IMR-90 (cell line): Measurements from ENCODE around the gene GPR39. TPM values are rescaled to one million over a fixed set of nuclear protein-coding genes. Genes with fewer than 3 reads are reported as not detected.

Source experiments
- ATAC-seq: fragments of 200-7000 bp; cut with Tn5 transposase; 2 replicates; pipeline ENCODE4 v1.9.1; 2020; ENCODE audit warnings: low read depth, mild to moderate bottlenecking, moderate library complexity
- BruUV-seq: library from RNA; stranded (reverse); fragments of 400-500 nt; replicated peaks from 2 replicates; lab custom pipeline; 2021; lab: Mats Ljungman, UMichigan
- CTCF ChIA-PET: fragments of 300-600 bp; formaldehyde crosslinking; extraction: SDS; loops from one replicate; lab custom pipeline; 2021; ENCODE audit warnings: antibody characterized with exemption; lab: Yijun Ruan, JAX
- POLR2A ChIA-PET: fragments of 300-600 bp; sonication (Branson Sonifier 250); formaldehyde crosslinking; loops from one replicate; lab custom pipeline; 2022; ENCODE audit warnings: antibody characterized with exemption; ENCODE audit not compliant: unreplicated experiment; lab: Charles Lee
- DNase-seq: peaks from one replicate; pipeline ENCODE4 v3.0.0; 2013
- H2AFZ ChIP-seq: replicated peaks from 2 replicates; pipeline ENCODE3; 2013; ENCODE audit warnings: low read length, mild to moderate bottlenecking; ENCODE audit not compliant: poor library complexity
- H2AK5ac ChIP-seq: 2 replicates; pipeline ENCODE4 v1.6.1; 2013; ENCODE audit warnings: low read depth, low read length, inconsistent platforms
- H2AK9ac ChIP-seq: replicated peaks from 2 replicates; pipeline ENCODE3; 2013; ENCODE audit warnings: mild to moderate bottlenecking, low read depth, low read length, moderate library complexity; ENCODE audit not compliant: poor library complexity
- H2BK120ac ChIP-seq: 2 replicates; pipeline ENCODE4 v1.6.1; 2013; ENCODE audit warnings: low read depth, low read length, inconsistent platforms
- H2BK15ac ChIP-seq: 3 replicates; pipeline ENCODE4 v1.6.1; 2013; ENCODE audit warnings: low read depth, low read length, inconsistent platforms
- H2BK20ac ChIP-seq: 2 replicates; pipeline ENCODE4 v1.6.1; 2013; ENCODE audit warnings: low read depth, mild to moderate bottlenecking, inconsistent platforms, low read length, moderate library complexity
- H2BK5ac ChIP-seq: 2 replicates; pipeline ENCODE4 v1.6.1; 2013; ENCODE audit warnings: mild to moderate bottlenecking, low read depth, low read length, inconsistent platforms; ENCODE audit not compliant: poor library complexity, severe bottlenecking
- H3K14ac ChIP-seq: replicated peaks from 2 replicates; pipeline ENCODE4 v1.6.1; 2013; ENCODE audit warnings: low read depth, low read length, inconsistent platforms
- H3K18ac ChIP-seq: 2 replicates; pipeline ENCODE4 v1.6.1; 2013; ENCODE audit warnings: low read depth, low read length, control low read depth
- H3K23ac ChIP-seq: 2 replicates; pipeline ENCODE4 v1.6.1; 2013; ENCODE audit warnings: low read depth, low read length, inconsistent platforms
- H3K27ac ChIP-seq: 2 replicates; pipeline ENCODE4 v1.5.1; 2013; ENCODE audit warnings: mild to moderate bottlenecking, control low read depth, low read length; ENCODE audit not compliant: insufficient read depth
- H3K27me3 ChIP-seq: 2 replicates; pipeline ENCODE4 v1.6.1; 2013; ENCODE audit warnings: low read length; ENCODE audit not compliant: control insufficient read depth, insufficient read depth
- H3K36me3 ChIP-seq: 2 replicates; pipeline ENCODE4 v1.6.1; 2013; ENCODE audit warnings: low read length, mixed read lengths; ENCODE audit not compliant: control insufficient read depth, insufficient read depth
- H3K4ac ChIP-seq: 2 replicates; pipeline ENCODE4 v1.6.1; 2013; ENCODE audit warnings: low read depth, low read length, inconsistent platforms
- H3K4me1 ChIP-seq: 2 replicates; pipeline ENCODE4 v1.6.1; 2013; ENCODE audit warnings: low read length, mixed read lengths; ENCODE audit not compliant: control insufficient read depth, insufficient read depth
- H3K4me2 ChIP-seq: 2 replicates; pipeline ENCODE4 v1.6.1; 2013; ENCODE audit warnings: low read depth, mild to moderate bottlenecking, control low read depth, low read length, moderate library complexity
- H3K4me3 ChIP-seq: 2 replicates; pipeline ENCODE4 v1.5.1; 2013; ENCODE audit warnings: low read depth, mild to moderate bottlenecking, control low read depth, low read length, moderate library complexity; ENCODE audit not compliant: insufficient read depth
- H3K56ac ChIP-seq: 2 replicates; pipeline ENCODE4 v1.6.1; 2013; ENCODE audit warnings: low read length, inconsistent platforms; ENCODE audit not compliant: insufficient read depth; ENCODE audit errors: extremely low read depth
- H3K79me1 ChIP-seq, 2 experiments: 2 replicates each; pipeline ENCODE4 v1.6.1; 2013; ENCODE audit warnings: low read length in 2 of 2, inconsistent platforms in 1 of 2, low read depth in 1 of 2
- H3K9ac ChIP-seq: 2 replicates; pipeline ENCODE4 v1.6.1; 2013; ENCODE audit warnings: low read depth, low read length, control low read depth
- H3K9me1 ChIP-seq: 2 replicates; pipeline ENCODE4 v1.6.1; 2013; ENCODE audit warnings: low read length, inconsistent platforms; ENCODE audit not compliant: insufficient read depth
- H3K9me3 ChIP-seq: 2 replicates; pipeline ENCODE4 v1.6.1; 2013; ENCODE audit warnings: low read length; ENCODE audit not compliant: control insufficient read depth, insufficient read depth
- H4K20me1 ChIP-seq: 2 replicates; pipeline ENCODE4 v1.6.1; 2013; ENCODE audit warnings: low read length, inconsistent platforms; ENCODE audit not compliant: insufficient read depth
- H4K5ac ChIP-seq: 2 replicates; pipeline ENCODE4 v1.6.1; 2013; ENCODE audit warnings: mild to moderate bottlenecking, low read depth, low read length, control low read depth
- H4K8ac ChIP-seq, 2 experiments: 2 replicates each; pipeline ENCODE4 v1.6.1; 2013; ENCODE audit warnings: low read depth in 2 of 2, low read length in 2 of 2, control low read depth in 1 of 2, inconsistent platforms in 1 of 2
- H4K91ac ChIP-seq: 2 replicates; pipeline ENCODE4 v1.6.1; 2013; ENCODE audit warnings: low read depth, low read length, inconsistent platforms; ENCODE audit not compliant: insufficient read depth
- BHLHE40 ChIP-seq: fragments of 150-350 bp; IDR thresholded peaks from 2 replicates; pipeline ENCODE4 v1.6.1; 2016; ENCODE audit warnings: mild to moderate bottlenecking, low read depth, low read length
- CEBPB ChIP-seq: IDR thresholded peaks from 2 replicates; pipeline ENCODE4 v1.6.1; 2012; ENCODE audit warnings: low read depth, low read length, improper control_type of control experiment
- CHD1 ChIP-seq: IDR thresholded peaks from 2 replicates; pipeline ENCODE4 v1.6.1; 2012; ENCODE audit warnings: low read depth, low read length, improper control_type of control experiment
- FOS ChIP-seq: fragments of 150-350 bp; IDR thresholded peaks from 2 replicates; pipeline ENCODE4 v1.6.1; 2016; ENCODE audit warnings: low read depth, low read length
- MAFK ChIP-seq: IDR thresholded peaks from 2 replicates; pipeline ENCODE4 v1.6.1; 2012; ENCODE audit warnings: low read depth, low read length, improper control_type of control experiment
- MAZ ChIP-seq: IDR thresholded peaks from 2 replicates; pipeline ENCODE4 v1.6.1; 2012; ENCODE audit warnings: low read depth, mild to moderate bottlenecking, low read length, improper control_type of control experiment, moderate library complexity, borderline replicate concordance
- MXI1 ChIP-seq: IDR thresholded peaks from 2 replicates; pipeline ENCODE4 v1.6.1; 2012; ENCODE audit warnings: low read depth, mild to moderate bottlenecking, low read length, moderate library complexity, borderline replicate concordance
- NFE2L2 ChIP-seq: fragments of 150-350 bp; IDR thresholded peaks from 2 replicates; pipeline ENCODE4 v1.6.1; 2016; ENCODE audit warnings: low read depth, mild to moderate bottlenecking, low read length
- POLR2A ChIP-seq: IDR thresholded peaks from 2 replicates; pipeline ENCODE4 v1.6.1; 2012; ENCODE audit warnings: mild to moderate bottlenecking, low read depth, low read length
- RAD21 ChIP-seq: IDR thresholded peaks from 2 replicates; pipeline ENCODE4 v1.6.1; 2012; ENCODE audit warnings: low read length, improper control_type of control experiment
- RCOR1 ChIP-seq: IDR thresholded peaks from 2 replicates; pipeline ENCODE4 v1.6.1; 2012; ENCODE audit warnings: mild to moderate bottlenecking, low read length, improper control_type of control experiment; ENCODE audit not compliant: insufficient replicate concordance
- RFX5 ChIP-seq: IDR thresholded peaks from 2 replicates; pipeline ENCODE4 v1.8.0; 2012; ENCODE audit warnings: low read depth, mild to moderate bottlenecking, low read length, moderate library complexity
- SMC3 ChIP-seq: fragments of 150-350 bp; IDR thresholded peaks from 2 replicates; pipeline ENCODE4 v1.6.1; 2016; ENCODE audit warnings: low read depth, mild to moderate bottlenecking, antibody characterized with exemption, low read length, moderate library complexity
- WGBS, 2 experiments: methylation state at CpG; one replicate each; pipeline versions ENCODE4 v1.1.5 to v1.1.7; 2013; ENCODE audit warnings: missing lambda C conversion rate in 2 of 2; ENCODE audit not compliant: insufficient read length in 1 of 2; ENCODE audit errors: extremely low coverage in 2 of 2; 5-methylcytosine and 5-hydroxymethylcytosine counted together
- dilution Hi-C: fragments of 300-500 bp; cut with HindIII; formaldehyde crosslinking; loops from one replicate; pipeline ENCODE4 v1.14.3; 2018; ENCODE audit warnings: low sequenced_read_pairs; ENCODE audit not compliant: unreplicated experiment
- in situ Hi-C: fragments of 300-500 bp; cut with MboI; formaldehyde crosslinking; loops from 3 replicates; pipeline ENCODE4 v1.14.3; 2019; ENCODE audit warnings: low sequenced_read_pairs, inconsistent platforms, mixed read lengths
- intact Hi-C: fragments of 100-400 bp; cut with micrococcal nuclease; formaldehyde crosslinking; loops from 2 replicates; pipeline ENCODE4 v1.10.0; 2022
- polyA plus RNA-seq, 3 experiments: library from polyadenylated mRNA; depleted of rRNA; stranded (reverse); fragments of >200 nt; gene quantifications; 2 replicates each; pipeline ENCODE4 v1.2.3, GENCODE V29; 2012; ENCODE audit warnings: low replicate concordance in 1 of 3
- total RNA-seq: library from RNA; depleted of rRNA; stranded (reverse); fragments of >200 nt; gene quantifications from 2 replicates; pipeline ENCODE4 v1.2.3, GENCODE V29; 2012
- TF ChIP-seq, protein P1 (sequence below): fragments of 150-350 bp; IDR thresholded peaks from 2 replicates; pipeline ENCODE4 v1.6.1; 2016; ENCODE audit warnings: low read depth, mild to moderate bottlenecking, low read length, moderate library complexity, borderline replicate concordance
- TF ChIP-seq, protein P2 (sequence below): conservative IDR thresholded peaks from 2 replicates; pipeline ENCODE4 v1.5.1; 2012; ENCODE audit warnings: mild to moderate bottlenecking, low read depth, low read length, improper control_type of control experiment
- TF ChIP-seq, protein P3 (sequence below): fragments of 150-350 bp; IDR thresholded peaks from 2 replicates; pipeline ENCODE4 v1.6.1; 2017; ENCODE audit warnings: mild to moderate bottlenecking, antibody characterized with exemption, low read length, low read depth

GPR39 gene
- total and polyA plus RNA-seq, 2 of the 4 experiments (the other 2 are of a cell fraction), result 4.4 to 9.0 TPM

DNA sequence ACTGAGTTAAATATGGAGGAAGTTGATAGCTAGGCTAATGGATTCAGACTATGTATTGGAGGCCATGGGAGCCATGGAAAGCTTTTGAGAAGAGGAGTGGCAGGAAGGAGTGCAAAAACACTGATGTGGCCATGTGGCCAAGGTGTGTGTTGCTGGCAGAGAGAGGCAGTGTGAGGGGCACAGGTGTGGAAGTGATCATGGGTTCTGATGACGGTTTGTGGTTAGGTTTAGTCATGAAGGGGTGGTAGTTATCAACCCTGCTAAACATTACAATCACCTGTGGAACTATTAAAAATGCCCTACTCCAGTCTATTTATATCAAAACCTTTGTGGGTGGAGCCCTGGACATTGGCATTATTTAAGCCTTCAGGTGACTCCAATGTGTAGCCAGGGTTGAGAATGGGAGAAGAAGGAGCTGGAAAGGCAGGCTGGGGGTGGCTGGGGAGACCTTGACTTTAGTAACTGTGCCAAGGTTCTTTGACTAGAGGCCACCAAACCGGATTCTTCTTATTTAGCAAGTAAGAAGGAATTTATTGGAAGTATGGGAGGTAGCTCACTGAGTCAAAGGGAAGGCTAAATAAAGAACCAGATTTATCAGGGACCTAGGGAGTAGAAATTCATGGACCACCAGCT lies 13.5 kb downstream of the GPR39 start:
- Histone ChIP-seq H3K9ac (no peak overlapping the region), H3K14ac (no peak overlapping the region), H3K18ac (no peak overlapping the region), H3K27me3 (no peaks in the 10 kb centered on the region), H2AK5ac (no peak overlapping the region), H4K8ac (no peak overlapping the region), H2BK5ac (no peak overlapping the region), H3K56ac (no peak overlapping the region), H4K91ac (no peak overlapping the region), H2AFZ (no peak overlapping the region), H3K36me3 (no peaks in the 10 kb centered on the region), H3K4me3 (no peak overlapping the region), H2BK120ac (no peak overlapping the region), H3K4me1 (no peaks in the 10 kb centered on the region), H3K27ac (no peak overlapping the region), H3K9me1 (0 out of 2 replicates have a peak, but pooled peaks cover under 1% of the 10 kb centered on the region), H2AK9ac (no peak overlapping the region), H3K4me2 (no peak overlapping the region), H4K5ac (no peak overlapping the region), H3K9me3 (no peaks in the 10 kb centered on the region), H3K4ac (no peak overlapping the region), H2BK15ac (no peak overlapping the region), H3K23ac (no peak overlapping the region), H4K20me1 (no peaks in the 10 kb centered on the region), H2BK20ac (no peak overlapping the region; the same call in 1 of the 2 replicates), H3K79me1 (no peaks in the 10 kb centered on the region)
- POLR2A ChIA-PET, result no interaction called here
- CTCF ChIA-PET, result interaction anchor here (1.0 kb wide), 1 partner anchor 14 kb away, joined by 3 read pairs; no protein-coding TSS in a partner anchor
- in situ Hi-C loops, result no loop called here
- no peak for TF ChIP-seq RAD21
- TF ChIP-seq POLR2A, result no peak
- no peak for TF ChIP-seq MAFK
- TF ChIP-seq RCOR1, result no peak
- TF ChIP-seq FOS, result no peak
- TF ChIP-seq NFE2L2, result no peak
- TF ChIP-seq SMC3, result no peak
- TF ChIP-seq MAZ, result no peak
- no peak for TF ChIP-seq CHD1
- TF ChIP-seq, protein P1, sequence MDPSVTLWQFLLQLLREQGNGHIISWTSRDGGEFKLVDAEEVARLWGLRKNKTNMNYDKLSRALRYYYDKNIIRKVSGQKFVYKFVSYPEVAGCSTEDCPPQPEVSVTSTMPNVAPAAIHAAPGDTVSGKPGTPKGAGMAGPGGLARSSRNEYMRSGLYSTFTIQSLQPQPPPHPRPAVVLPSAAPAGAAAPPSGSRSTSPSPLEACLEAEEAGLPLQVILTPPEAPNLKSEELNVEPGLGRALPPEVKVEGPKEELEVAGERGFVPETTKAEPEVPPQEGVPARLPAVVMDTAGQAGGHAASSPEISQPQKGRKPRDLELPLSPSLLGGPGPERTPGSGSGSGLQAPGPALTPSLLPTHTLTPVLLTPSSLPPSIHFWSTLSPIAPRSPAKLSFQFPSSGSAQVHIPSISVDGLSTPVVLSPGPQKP, result no peak
- TF ChIP-seq CEBPB, result no peak
- TF ChIP-seq, protein P2, sequence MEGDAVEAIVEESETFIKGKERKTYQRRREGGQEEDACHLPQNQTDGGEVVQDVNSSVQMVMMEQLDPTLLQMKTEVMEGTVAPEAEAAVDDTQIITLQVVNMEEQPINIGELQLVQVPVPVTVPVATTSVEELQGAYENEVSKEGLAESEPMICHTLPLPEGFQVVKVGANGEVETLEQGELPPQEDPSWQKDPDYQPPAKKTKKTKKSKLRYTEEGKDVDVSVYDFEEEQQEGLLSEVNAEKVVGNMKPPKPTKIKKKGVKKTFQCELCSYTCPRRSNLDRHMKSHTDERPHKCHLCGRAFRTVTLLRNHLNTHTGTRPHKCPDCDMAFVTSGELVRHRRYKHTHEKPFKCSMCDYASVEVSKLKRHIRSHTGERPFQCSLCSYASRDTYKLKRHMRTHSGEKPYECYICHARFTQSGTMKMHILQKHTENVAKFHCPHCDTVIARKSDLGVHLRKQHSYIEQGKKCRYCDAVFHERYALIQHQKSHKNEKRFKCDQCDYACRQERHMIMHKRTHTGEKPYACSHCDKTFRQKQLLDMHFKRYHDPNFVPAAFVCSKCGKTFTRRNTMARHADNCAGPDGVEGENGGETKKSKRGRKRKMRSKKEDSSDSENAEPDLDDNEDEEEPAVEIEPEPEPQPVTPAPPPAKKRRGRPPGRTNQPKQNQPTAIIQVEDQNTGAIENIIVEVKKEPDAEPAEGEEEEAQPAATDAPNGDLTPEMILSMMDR, result no peak
- TF ChIP-seq MXI1, result no peak
- TF ChIP-seq, protein P3, sequence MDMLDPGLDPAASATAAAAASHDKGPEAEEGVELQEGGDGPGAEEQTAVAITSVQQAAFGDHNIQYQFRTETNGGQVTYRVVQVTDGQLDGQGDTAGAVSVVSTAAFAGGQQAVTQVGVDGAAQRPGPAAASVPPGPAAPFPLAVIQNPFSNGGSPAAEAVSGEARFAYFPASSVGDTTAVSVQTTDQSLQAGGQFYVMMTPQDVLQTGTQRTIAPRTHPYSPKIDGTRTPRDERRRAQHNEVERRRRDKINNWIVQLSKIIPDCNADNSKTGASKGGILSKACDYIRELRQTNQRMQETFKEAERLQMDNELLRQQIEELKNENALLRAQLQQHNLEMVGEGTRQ, result no peak
- no peak for TF ChIP-seq RFX5
- TF ChIP-seq BHLHE40, result no peak
- WGBS, 2 experiments, result no CpG with 5 or more reads among the region's 2 CpGs
- no peak for DNase-seq
- no TSS peak for BruUV-seq
- intact Hi-C loops, result loop anchor here (10.0 kb wide), 1 partner anchor 745 kb away; no protein-coding TSS in a partner anchor
- no peak for ATAC-seq
- dilution Hi-C loops, result no loop called here
